ENCODE results near the gene EEF2KMT.
"Not testable (repeated sequence)": the region's sequence is repeated elsewhere in the genome, so short reads cannot be mapped to it uniquely, and the experiment has no call there.

Gene EEF2KMT

DNA sequence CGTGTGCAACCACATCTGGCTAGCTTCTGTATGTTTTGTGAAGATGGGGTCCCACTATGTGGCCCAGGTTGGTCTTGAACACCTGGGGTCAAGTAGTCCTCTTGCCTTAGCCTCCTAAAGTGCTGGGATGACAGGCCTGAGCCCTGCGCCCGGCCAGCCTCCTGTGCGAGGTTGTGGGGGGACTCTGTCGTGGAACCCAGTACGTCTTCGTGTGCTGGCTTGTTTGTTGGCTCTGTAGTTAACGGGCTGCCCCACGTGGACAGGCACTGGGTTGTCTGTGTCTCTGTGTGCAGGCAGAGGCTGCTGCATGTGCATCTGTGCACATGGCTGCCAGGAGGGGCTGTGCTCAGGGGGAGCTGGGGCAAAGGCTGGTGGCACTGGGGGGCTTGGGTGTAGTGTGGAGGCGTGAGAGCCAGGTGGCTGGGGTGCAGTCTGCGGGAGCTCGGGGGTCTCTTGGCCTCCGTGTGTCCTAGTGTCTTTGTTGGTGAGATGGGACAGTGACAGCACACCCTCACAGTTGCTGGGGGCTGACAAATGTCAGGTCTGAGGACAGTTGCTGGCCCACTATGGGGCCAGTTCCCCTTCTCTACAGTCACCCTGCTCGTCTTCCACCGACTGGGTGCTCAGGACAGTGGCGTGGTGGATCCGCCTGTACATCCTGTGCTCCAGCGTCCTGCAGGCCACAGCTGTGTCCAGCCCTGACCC, 9.4 kb downstream of the EEF2KMT start:
- not testable (repeated sequence) for H3K4me1 ChIP-seq; H3K4me3 ChIP-seq (ENCODE audit: low read depth, low read length); H3K36me3 ChIP-seq; H3K9me3 ChIP-seq; H3K27me3 ChIP-seq; DNase-seq

DNA sequence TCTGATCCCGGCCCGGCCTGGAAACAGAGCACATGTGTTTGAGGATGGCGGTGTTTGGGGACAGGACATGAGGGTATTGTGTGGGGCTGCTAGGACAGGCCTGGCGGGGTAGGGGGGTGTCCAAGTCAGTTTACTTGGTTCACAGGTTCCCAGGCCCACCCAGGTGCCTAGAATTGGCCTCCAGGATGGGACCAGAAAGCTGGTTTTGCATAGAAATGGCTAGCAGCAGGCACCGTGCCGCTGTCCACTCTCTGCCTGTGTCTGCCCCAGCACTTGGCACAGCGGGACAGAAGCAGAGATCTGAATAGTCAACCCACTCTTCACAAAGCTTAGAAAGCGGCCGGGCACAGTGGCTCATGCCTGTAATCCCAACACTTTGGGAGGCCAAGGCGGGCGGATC, 11.9 kb downstream of the EEF2KMT start:
- H3K27me3 ChIP-seq; H3K4me3 ChIP-seq (ENCODE audit: low read depth, low read length); H3K36me3 ChIP-seq; DNase-seq; H3K4me1 ChIP-seq; H3K9me3 ChIP-seq: not testable (repeated sequence)

DNA sequence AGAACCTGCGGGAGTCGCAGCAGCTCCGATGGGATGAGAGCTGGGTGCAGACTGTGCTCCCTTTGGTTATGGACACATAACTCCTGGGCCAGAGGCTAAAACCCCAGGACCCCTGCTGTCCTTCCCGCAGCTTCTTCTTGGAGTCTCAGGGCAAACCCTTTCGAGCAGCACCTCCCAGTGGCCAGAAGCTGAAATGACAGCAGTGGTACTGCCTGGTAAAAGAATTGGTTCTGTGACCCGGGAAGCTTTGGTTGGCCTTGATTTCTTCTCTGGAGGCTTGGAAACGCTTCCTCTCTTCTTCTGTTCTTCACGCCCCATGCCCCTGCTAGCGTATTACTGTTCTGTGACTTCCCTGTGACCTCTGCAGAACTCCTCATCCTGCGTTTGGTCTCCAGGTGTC, 12.8 kb downstream of the EEF2KMT start:
- not testable (repeated sequence) for H3K4me3 ChIP-seq (ENCODE audit: low read depth, low read length); H3K4me1 ChIP-seq; H3K27me3 ChIP-seq; H3K36me3 ChIP-seq; H3K9me3 ChIP-seq
- DNase-seq, result peak; percentile 70
- TF ChIP-seq, protein P1, sequence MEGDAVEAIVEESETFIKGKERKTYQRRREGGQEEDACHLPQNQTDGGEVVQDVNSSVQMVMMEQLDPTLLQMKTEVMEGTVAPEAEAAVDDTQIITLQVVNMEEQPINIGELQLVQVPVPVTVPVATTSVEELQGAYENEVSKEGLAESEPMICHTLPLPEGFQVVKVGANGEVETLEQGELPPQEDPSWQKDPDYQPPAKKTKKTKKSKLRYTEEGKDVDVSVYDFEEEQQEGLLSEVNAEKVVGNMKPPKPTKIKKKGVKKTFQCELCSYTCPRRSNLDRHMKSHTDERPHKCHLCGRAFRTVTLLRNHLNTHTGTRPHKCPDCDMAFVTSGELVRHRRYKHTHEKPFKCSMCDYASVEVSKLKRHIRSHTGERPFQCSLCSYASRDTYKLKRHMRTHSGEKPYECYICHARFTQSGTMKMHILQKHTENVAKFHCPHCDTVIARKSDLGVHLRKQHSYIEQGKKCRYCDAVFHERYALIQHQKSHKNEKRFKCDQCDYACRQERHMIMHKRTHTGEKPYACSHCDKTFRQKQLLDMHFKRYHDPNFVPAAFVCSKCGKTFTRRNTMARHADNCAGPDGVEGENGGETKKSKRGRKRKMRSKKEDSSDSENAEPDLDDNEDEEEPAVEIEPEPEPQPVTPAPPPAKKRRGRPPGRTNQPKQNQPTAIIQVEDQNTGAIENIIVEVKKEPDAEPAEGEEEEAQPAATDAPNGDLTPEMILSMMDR (IDR thresholded peaks at IDR 0.05; ENCODE audit: low read depth, low read length), result peak; percentile 67

DNA sequence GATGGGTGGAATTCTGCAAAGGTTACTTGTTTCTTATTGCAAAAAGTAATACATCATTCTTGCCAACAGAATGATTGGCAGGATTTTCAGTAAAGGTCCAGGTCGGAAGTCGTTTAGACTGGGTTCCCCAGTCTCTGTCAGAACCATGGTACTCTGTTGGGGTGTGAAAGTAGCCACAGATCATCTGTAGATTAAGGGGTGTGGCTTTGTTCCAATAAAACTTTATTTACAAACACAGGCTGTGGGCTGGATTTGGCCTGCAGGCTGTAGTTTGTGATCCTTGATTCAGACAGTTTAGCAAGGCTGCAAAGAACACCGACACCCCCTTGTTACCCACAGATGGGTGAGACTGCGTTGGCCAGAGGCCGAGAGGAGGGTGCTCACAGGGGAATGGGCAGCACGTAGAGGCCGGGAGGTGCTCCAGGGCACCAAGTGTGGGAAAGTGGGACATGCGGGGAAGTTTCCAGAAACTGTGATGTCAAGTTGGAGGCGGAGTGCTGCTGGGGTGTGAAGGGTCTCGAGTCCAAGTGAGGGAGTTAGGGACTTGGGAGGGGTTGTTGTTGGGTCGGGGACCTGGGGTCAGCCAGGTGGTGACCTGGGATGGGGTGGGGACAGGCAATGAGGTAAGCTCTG, 13.4 kb downstream of the EEF2KMT start:
- H3K9me3 ChIP-seq; H3K27me3 ChIP-seq; H3K4me1 ChIP-seq; DNase-seq; H3K4me3 ChIP-seq (ENCODE audit: low read depth, low read length); H3K36me3 ChIP-seq: not testable (repeated sequence)

DNA sequence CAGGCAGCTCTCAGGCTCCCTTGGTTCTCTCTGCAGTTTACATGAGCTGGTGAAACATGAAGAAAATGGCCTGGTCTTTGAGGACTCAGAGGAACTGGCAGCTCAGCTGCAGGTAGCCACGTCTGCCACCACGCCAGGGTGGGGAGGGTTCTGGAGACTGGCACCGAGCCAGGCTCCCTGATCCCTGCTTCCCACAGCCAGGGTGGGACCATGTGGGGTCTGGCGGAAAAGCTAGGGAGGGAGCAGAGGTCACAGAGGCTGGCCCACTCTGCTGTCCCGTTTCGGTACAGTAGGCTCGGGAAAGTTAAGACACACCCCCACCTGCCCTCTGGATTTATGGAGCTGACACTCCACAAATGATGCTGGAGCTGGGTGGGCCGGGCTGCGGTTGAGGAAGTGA, 13.9 kb downstream of the EEF2KMT start:
- H3K36me3 ChIP-seq; DNase-seq; H3K9me3 ChIP-seq; H3K4me1 ChIP-seq; H3K4me3 ChIP-seq (ENCODE audit: low read depth, low read length); H3K27me3 ChIP-seq: not testable (repeated sequence)

DNA sequence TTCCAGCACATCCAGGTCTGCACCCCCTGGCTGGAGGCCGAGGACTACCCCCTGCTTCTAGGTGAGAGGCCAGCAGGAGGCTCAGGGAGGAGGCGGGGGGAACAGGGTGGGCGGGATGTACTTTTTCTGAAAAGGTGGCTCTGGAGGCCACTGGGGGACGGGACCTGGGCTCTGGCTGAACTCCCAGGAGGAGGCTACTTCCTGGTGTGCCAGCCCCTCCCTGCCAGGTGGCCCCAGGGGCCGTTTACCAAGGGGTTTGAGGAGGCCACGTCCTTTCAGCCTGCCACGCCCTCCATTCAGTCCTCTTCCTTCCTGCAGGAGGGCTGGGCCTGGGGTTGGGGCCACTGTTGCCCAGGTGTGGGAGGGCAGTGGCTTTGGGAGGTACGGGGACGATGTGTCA, 16.6 kb downstream of the EEF2KMT start:
- not testable (repeated sequence) for H3K9me3 ChIP-seq; H3K4me3 ChIP-seq (ENCODE audit: low read depth, low read length); H3K4me1 ChIP-seq; DNase-seq; H3K27me3 ChIP-seq
- peaks cover 16% of the 10 kb centered on the region for H3K36me3 ChIP-seq

DNA sequence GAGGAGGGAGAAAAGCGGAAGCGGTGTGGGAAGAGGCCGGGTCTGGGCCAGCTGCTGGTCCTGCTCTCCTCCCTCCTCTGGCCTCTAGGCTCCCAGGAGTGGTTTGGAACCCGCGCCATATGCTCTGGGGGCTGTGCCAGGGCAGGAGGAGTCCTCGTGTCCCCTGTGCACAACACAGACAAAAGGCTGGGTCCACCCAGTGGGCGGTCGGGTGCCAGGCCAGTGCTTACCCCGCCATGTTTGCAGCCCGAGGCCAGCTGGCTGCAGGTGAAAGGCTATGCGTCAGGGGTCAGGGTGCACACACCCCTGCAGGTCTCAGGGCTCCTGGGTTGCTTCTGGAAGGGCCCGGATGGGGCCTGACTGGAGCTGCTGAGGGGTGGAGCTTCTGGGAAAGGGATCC, 17.1 kb downstream of the EEF2KMT start:
- not testable (repeated sequence) for H3K4me3 ChIP-seq (ENCODE audit: low read depth, low read length); H3K9me3 ChIP-seq; H3K27me3 ChIP-seq; H3K4me1 ChIP-seq; DNase-seq
- peaks cover 22% of the 10 kb centered on the region for H3K36me3 ChIP-seq

DNA sequence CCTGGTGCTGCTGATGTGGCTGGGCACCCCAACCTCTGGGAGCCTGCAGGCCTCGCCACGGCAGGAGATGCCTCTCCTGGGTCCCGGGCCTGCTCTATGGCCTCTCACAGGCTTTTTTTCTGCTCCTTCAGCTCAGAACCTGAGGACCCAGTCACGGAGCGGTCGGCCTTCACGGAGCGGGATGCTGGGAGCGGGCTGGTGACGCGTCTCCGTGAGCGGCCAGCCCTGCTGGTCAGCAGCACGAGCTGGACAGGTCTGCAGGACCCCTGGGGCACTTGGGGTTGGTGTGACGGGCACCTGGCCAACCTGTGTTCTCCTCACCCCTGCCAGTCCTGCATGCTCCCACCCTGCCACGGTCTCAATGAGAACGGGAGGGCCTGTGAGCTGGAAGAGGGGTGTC, 19.0 kb downstream of the EEF2KMT start:
- Histone ChIP-seq H3K9me3 (no peaks in the 10 kb centered on the region), H3K36me3 (peaks cover 28% of the 10 kb centered on the region), H3K4me3 (ENCODE audit: low read depth, low read length) (no peak overlapping the region), H3K4me1 (no peaks in the 10 kb centered on the region), H3K27me3 (no peaks in the 10 kb centered on the region)
- no peak for DNase-seq
- TF ChIP-seq, protein P1 (IDR thresholded peaks at IDR 0.05; ENCODE audit: low read depth, low read length), result no peak

DNA sequence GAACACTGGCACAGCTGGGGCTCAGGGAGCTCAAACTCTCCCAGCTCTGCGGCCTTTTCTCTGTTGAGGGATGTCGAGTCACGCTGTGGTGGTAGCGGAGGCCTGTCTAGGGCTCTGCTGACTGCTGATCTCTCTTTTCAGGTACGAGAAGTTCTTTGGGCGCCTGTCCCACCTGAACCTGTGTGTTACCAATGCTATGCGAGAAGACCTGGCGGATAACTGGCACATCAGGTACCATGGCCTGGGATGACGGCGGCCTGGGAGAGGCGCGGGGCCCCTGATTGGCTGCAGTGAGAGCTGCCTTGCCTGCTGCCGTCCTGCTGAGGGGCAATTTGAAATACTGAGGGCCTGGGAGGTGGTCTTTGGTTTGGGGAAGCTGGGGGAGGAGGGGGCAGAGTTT, 20.3 kb downstream of the EEF2KMT start:
- no peak for DNase-seq
- Histone ChIP-seq H3K36me3 (peaks cover 28% of the 10 kb centered on the region), H3K4me1 (no peaks in the 10 kb centered on the region), H3K4me3 (ENCODE audit: low read depth, low read length) (no peak overlapping the region), H3K27me3 (no peaks in the 10 kb centered on the region), H3K9me3 (no peaks in the 10 kb centered on the region)
- TF ChIP-seq, protein P1 (IDR thresholded peaks at IDR 0.05; ENCODE audit: low read depth, low read length), result no peak

Data from BE2C (cell line).